Measurements from ENCODE around the gene AKT3.

AKT3 gene

GRCh38 chr1:243628476-243628907, 221.6 kb downstream of the AKT3 start:
- Histone ChIP-seq H3K36me3 (ENCODE audit: control insufficient read depth, insufficient read depth, low read length) (no peaks in the 10 kb centered on the region), H3K9ac (ENCODE audit: low read depth, low read length) (no peak overlapping the region), H3K9me3 (ENCODE audit: control insufficient read depth, insufficient read depth, low read length) (no peaks in the 10 kb centered on the region), H3K4me1 (ENCODE audit: control insufficient read depth, insufficient read depth, low read length) (no peaks in the 10 kb centered on the region), H3K4me3 (ENCODE audit: low read depth, low read length) (no peak overlapping the region), H3K27me3 (ENCODE audit: control insufficient read depth, insufficient read depth, low read length) (no peaks in the 10 kb centered on the region)

- Histone ChIP-seq H3K36me3 (ENCODE audit: control insufficient read depth, insufficient read depth, low read length) (no peaks in the 10 kb centered on the region), H3K9ac (ENCODE audit: low read depth, low read length) (no peak overlapping the region), H3K27me3 (ENCODE audit: control insufficient read depth, insufficient read depth, low read length) (no peaks in the 10 kb centered on the region), H3K4me1 (ENCODE audit: control insufficient read depth, insufficient read depth, low read length) (no peaks in the 10 kb centered on the region), H3K9me3 (ENCODE audit: control insufficient read depth, insufficient read depth, low read length) (no peaks in the 10 kb centered on the region), H3K4me3 (ENCODE audit: low read depth, low read length) (no peak overlapping the region)
These were observed 226.2 kb downstream of the AKT3 start for GRCh38 chr1:243623841-243624240.

- Histone ChIP-seq H3K4me3 (ENCODE audit: low read depth, low read length) (no peak overlapping the region), H3K4me1 (ENCODE audit: control insufficient read depth, insufficient read depth, low read length) (no peaks in the 10 kb centered on the region), H3K36me3 (ENCODE audit: control insufficient read depth, insufficient read depth, low read length) (no peaks in the 10 kb centered on the region), H3K27me3 (ENCODE audit: control insufficient read depth, insufficient read depth, low read length) (no peaks in the 10 kb centered on the region), H3K9ac (ENCODE audit: low read depth, low read length) (no peak overlapping the region), H3K9me3 (ENCODE audit: control insufficient read depth, insufficient read depth, low read length) (no peaks in the 10 kb centered on the region)
These were observed 228.1 kb downstream of the AKT3 start for GRCh38 chr1:243621973-243622372.

GRCh38 chr1:243620096-243620495, 229.9 kb downstream of the AKT3 start:
- H3K4me1 ChIP-seq (ENCODE audit: control insufficient read depth, insufficient read depth, low read length), result no peaks in the 10 kb centered on the region
- H3K4me3 ChIP-seq (ENCODE audit: low read depth, low read length), result no peak overlapping the region
- H3K9ac ChIP-seq (ENCODE audit: low read depth, low read length), result no peak overlapping the region
- H3K27me3 ChIP-seq (ENCODE audit: control insufficient read depth, insufficient read depth, low read length), result no peaks in the 10 kb centered on the region
- no peaks in the 10 kb centered on the region for H3K9me3 ChIP-seq (ENCODE audit: control insufficient read depth, insufficient read depth, low read length)
- no peaks in the 10 kb centered on the region for H3K36me3 ChIP-seq (ENCODE audit: control insufficient read depth, insufficient read depth, low read length)

- H3K4me1 ChIP-seq (ENCODE audit: control insufficient read depth, insufficient read depth, low read length), result no peaks in the 10 kb centered on the region
- H3K27me3 ChIP-seq (ENCODE audit: control insufficient read depth, insufficient read depth, low read length), result no peaks in the 10 kb centered on the region
- no peaks in the 10 kb centered on the region for H3K9me3 ChIP-seq (ENCODE audit: control insufficient read depth, insufficient read depth, low read length)
- H3K36me3 ChIP-seq (ENCODE audit: control insufficient read depth, insufficient read depth, low read length), result no peaks in the 10 kb centered on the region
- no peak overlapping the region for H3K9ac ChIP-seq (ENCODE audit: low read depth, low read length)
- H3K4me3 ChIP-seq (ENCODE audit: low read depth, low read length), result no peak overlapping the region
These were observed 240.3 kb downstream of the AKT3 start for GRCh38 chr1:243609698-243610097.

- H3K36me3 ChIP-seq (ENCODE audit: control insufficient read depth, insufficient read depth, low read length), result no peaks in the 10 kb centered on the region
- H3K27me3 ChIP-seq (ENCODE audit: control insufficient read depth, insufficient read depth, low read length), result no peaks in the 10 kb centered on the region
- H3K9ac ChIP-seq (ENCODE audit: low read depth, low read length), result no peak overlapping the region
- H3K9me3 ChIP-seq (ENCODE audit: control insufficient read depth, insufficient read depth, low read length), result no peaks in the 10 kb centered on the region
- no peak overlapping the region for H3K4me3 ChIP-seq (ENCODE audit: low read depth, low read length)
- H3K4me1 ChIP-seq (ENCODE audit: control insufficient read depth, insufficient read depth, low read length), result no peaks in the 10 kb centered on the region
These were observed 244.4 kb downstream of the AKT3 start for GRCh38 chr1:243605604-243606003.

GRCh38 chr1:243601720-243602119, 248.3 kb downstream of the AKT3 start:
- H3K9ac ChIP-seq (ENCODE audit: low read depth, low read length), result no peak overlapping the region
- no peaks in the 10 kb centered on the region for H3K9me3 ChIP-seq (ENCODE audit: control insufficient read depth, insufficient read depth, low read length)
- H3K4me1 ChIP-seq (ENCODE audit: control insufficient read depth, insufficient read depth, low read length), result no peaks in the 10 kb centered on the region
- H3K27me3 ChIP-seq (ENCODE audit: control insufficient read depth, insufficient read depth, low read length), result no peaks in the 10 kb centered on the region
- H3K4me3 ChIP-seq (ENCODE audit: low read depth, low read length), result no peak overlapping the region
- no peaks in the 10 kb centered on the region for H3K36me3 ChIP-seq (ENCODE audit: control insufficient read depth, insufficient read depth, low read length)

GRCh38 chr1:243598433-243598832, 251.6 kb downstream of the AKT3 start:
- Histone ChIP-seq H3K4me3 (ENCODE audit: low read depth, low read length) (no peak overlapping the region), H3K4me1 (ENCODE audit: control insufficient read depth, insufficient read depth, low read length) (no peaks in the 10 kb centered on the region), H3K9ac (ENCODE audit: low read depth, low read length) (no peak overlapping the region), H3K36me3 (ENCODE audit: control insufficient read depth, insufficient read depth, low read length) (no peaks in the 10 kb centered on the region), H3K27me3 (ENCODE audit: control insufficient read depth, insufficient read depth, low read length) (no peaks in the 10 kb centered on the region), H3K9me3 (ENCODE audit: control insufficient read depth, insufficient read depth, low read length) (no peaks in the 10 kb centered on the region)

GRCh38 chr1:243597383-243597782, 252.7 kb downstream of the AKT3 start:
- no peaks in the 10 kb centered on the region for H3K9me3 ChIP-seq (ENCODE audit: control insufficient read depth, insufficient read depth, low read length)
- no peaks in the 10 kb centered on the region for H3K36me3 ChIP-seq (ENCODE audit: control insufficient read depth, insufficient read depth, low read length)
- no peak overlapping the region for H3K4me3 ChIP-seq (ENCODE audit: low read depth, low read length)
- H3K4me1 ChIP-seq (ENCODE audit: control insufficient read depth, insufficient read depth, low read length), result no peaks in the 10 kb centered on the region
- H3K27me3 ChIP-seq (ENCODE audit: control insufficient read depth, insufficient read depth, low read length), result no peaks in the 10 kb centered on the region
- no peak overlapping the region for H3K9ac ChIP-seq (ENCODE audit: low read depth, low read length)

- Histone ChIP-seq H3K9ac (ENCODE audit: low read depth, low read length) (no peak overlapping the region), H3K36me3 (ENCODE audit: control insufficient read depth, insufficient read depth, low read length) (no peaks in the 10 kb centered on the region), H3K4me3 (ENCODE audit: low read depth, low read length) (no peak overlapping the region), H3K4me1 (ENCODE audit: control insufficient read depth, insufficient read depth, low read length) (no peaks in the 10 kb centered on the region), H3K27me3 (ENCODE audit: control insufficient read depth, insufficient read depth, low read length) (no peaks in the 10 kb centered on the region), H3K9me3 (ENCODE audit: control insufficient read depth, insufficient read depth, low read length) (no peaks in the 10 kb centered on the region)
These were observed 253.5 kb downstream of the AKT3 start for GRCh38 chr1:243596431-243597062.

- Histone ChIP-seq H3K4me1 (ENCODE audit: control insufficient read depth, insufficient read depth, low read length) (no peaks in the 10 kb centered on the region), H3K9ac (ENCODE audit: low read depth, low read length) (no peak overlapping the region), H3K36me3 (ENCODE audit: control insufficient read depth, insufficient read depth, low read length) (no peaks in the 10 kb centered on the region), H3K9me3 (ENCODE audit: control insufficient read depth, insufficient read depth, low read length) (no peaks in the 10 kb centered on the region), H3K27me3 (ENCODE audit: control insufficient read depth, insufficient read depth, low read length) (no peaks in the 10 kb centered on the region), H3K4me3 (ENCODE audit: low read depth, low read length) (no peak overlapping the region)
These were observed 254.4 kb downstream of the AKT3 start for GRCh38 chr1:243595527-243596210.

GRCh38 chr1:243594455-243594854, 255.6 kb downstream of the AKT3 start:
- Histone ChIP-seq H3K9me3 (ENCODE audit: control insufficient read depth, insufficient read depth, low read length) (no peaks in the 10 kb centered on the region), H3K4me1 (ENCODE audit: control insufficient read depth, insufficient read depth, low read length) (no peaks in the 10 kb centered on the region), H3K36me3 (ENCODE audit: control insufficient read depth, insufficient read depth, low read length) (no peaks in the 10 kb centered on the region), H3K4me3 (ENCODE audit: low read depth, low read length) (no peak overlapping the region), H3K27me3 (ENCODE audit: control insufficient read depth, insufficient read depth, low read length) (no peaks in the 10 kb centered on the region), H3K9ac (ENCODE audit: low read depth, low read length) (no peak overlapping the region)
